HG02678 (cell line): ENCODE data around the gene COMMD10.

Experiments used
- ATAC-seq: cut with Tn5 transposase; IDR thresholded peaks from one replicate; pipeline ENCODE4 v1.9.1; 2021; ENCODE audit warnings: mild to moderate bottlenecking, moderate library complexity; ENCODE audit not compliant: unreplicated experiment

Gene COMMD10

GRCh38 chr5:116209166-116209565, 124.3 kb downstream of the COMMD10 start:
- no peak for ATAC-seq

- ATAC-seq, result no peak
Measured at GRCh38 chr5:116212225-116212624, 127.4 kb downstream of the COMMD10 start.

- no peak for ATAC-seq
Measured at GRCh38 chr5:116216246-116216645, 131.4 kb downstream of the COMMD10 start.

- no peak for ATAC-seq
Measured at GRCh38 chr5:116225281-116225922, 140.6 kb downstream of the COMMD10 start.

- ATAC-seq, result no peak
Measured at GRCh38 chr5:116229131-116229689, 144.4 kb downstream of the COMMD10 start.

- no peak for ATAC-seq
Measured at GRCh38 chr5:116231288-116231687, 146.5 kb downstream of the COMMD10 start.

GRCh38 chr5:116234681-116235080, 149.9 kb downstream of the COMMD10 start:
- no peak for ATAC-seq

GRCh38 chr5:116237917-116238500, 153.2 kb downstream of the COMMD10 start:
- ATAC-seq, result no peak

GRCh38 chr5:116242343-116242742, 157.5 kb downstream of the COMMD10 start:
- no peak for ATAC-seq

GRCh38 chr5:116248432-116248831, 163.6 kb downstream of the COMMD10 start:
- ATAC-seq, result no peak

GRCh38 chr5:116249648-116250047, 164.8 kb downstream of the COMMD10 start:
- no peak for ATAC-seq

- ATAC-seq, result no peak
Measured at GRCh38 chr5:116256717-116257116, 171.9 kb downstream of the COMMD10 start.

GRCh38 chr5:116265471-116265870, 180.6 kb downstream of the COMMD10 start:
- no peak for ATAC-seq

GRCh38 chr5:116271446-116272025, 186.7 kb downstream of the COMMD10 start:
- no peak for ATAC-seq

- ATAC-seq, result no peak
Measured at GRCh38 chr5:116272281-116272941, 187.6 kb downstream of the COMMD10 start.

GRCh38 chr5:116273448-116274242, 188.8 kb downstream of the COMMD10 start:
- peak; percentile 97 for ATAC-seq

GRCh38 chr5:116274251-116274650, 189.4 kb downstream of the COMMD10 start:
- ATAC-seq, result no peak

- no peak for ATAC-seq
Measured at GRCh38 chr5:116275282-116275681, 190.5 kb downstream of the COMMD10 start.

- no peak for ATAC-seq
Measured at GRCh38 chr5:116276952-116277351, 192.1 kb downstream of the COMMD10 start.

GRCh38 chr5:116280149-116280803, 195.5 kb downstream of the COMMD10 start:
- no peak for ATAC-seq
